A204.1 (cell line): ENCODE measurements around the gene ERBB2.

Experiments
- FAIRE-seq: peaks from 2 replicates; lab custom pipeline; 2012; peaks lifted over from hg19 to GRCh38; lab: Jason Lieb, UNC

The ERBB2 gene

GRCh38 chr17:39726617-39727016 lies 26.8 kb downstream of the ERBB2 start:
- FAIRE-seq: no peak

- no peak for FAIRE-seq
Observed at GRCh38 chr17:39727556-39727955, 27.7 kb downstream of the ERBB2 start.

GRCh38 chr17:39729280-39729851 lies 29.5 kb downstream of the ERBB2 start:
- FAIRE-seq: no peak

GRCh38 chr17:39730095-39730921 lies 30.4 kb downstream of the ERBB2 start, which contains the start of gene MIEN1:
TSS of gene MIEN1 (minus strand) at chr17:39730532. CDS start at chr17:39730495, 37 bp downstream.
- FAIRE-seq: no peak

GRCh38 chr17:39732586-39732985 lies 32.7 kb downstream of the ERBB2 start:
- FAIRE-seq: no peak

- no peak for FAIRE-seq
Observed at GRCh38 chr17:39735882-39736281, 36.0 kb downstream of the ERBB2 start.

GRCh38 chr17:39736319-39737165 lies 36.7 kb downstream of the ERBB2 start:
- no peak for FAIRE-seq

GRCh38 chr17:39737206-39737759 lies 37.4 kb downstream of the ERBB2 start:
- FAIRE-seq: no peak

GRCh38 chr17:39737760-39738567 lies 38.1 kb downstream of the ERBB2 start, which contains the start of gene GRB7:
TSS of gene GRB7 (plus strand) at chr17:39737938. CDS start at chr17:39742302, 4,364 bp downstream.
- FAIRE-seq: no peak

- FAIRE-seq: no peak
Observed at GRCh38 chr17:39738568-39738901, 38.7 kb downstream of the ERBB2 start.

GRCh38 chr17:39738983-39739884 lies 39.4 kb downstream of the ERBB2 start:
- no peak for FAIRE-seq

GRCh38 chr17:39739885-39740356 lies 40.1 kb downstream of the ERBB2 start:
- FAIRE-seq: no peak

- no peak for FAIRE-seq
Observed at GRCh38 chr17:39740357-39741111, 40.7 kb downstream of the ERBB2 start.

GRCh38 chr17:39742126-39742855 lies 42.4 kb downstream of the ERBB2 start:
- no peak for FAIRE-seq

- FAIRE-seq: no peak
Observed at GRCh38 chr17:39742856-39743436, 43.1 kb downstream of the ERBB2 start.

- no peak for FAIRE-seq
Observed at GRCh38 chr17:39744075-39744835, 44.4 kb downstream of the ERBB2 start.

GRCh38 chr17:39744836-39745215 lies 45.0 kb downstream of the ERBB2 start:
- FAIRE-seq: no peak
